H1 (cell line): ENCODE data around the gene GABRD.

ENCODE experiments used
- JUN ChIP-seq: IDR thresholded peaks from 2 replicates; pipeline ENCODE4 v1.6.1; 2011; ENCODE audit warnings: low read depth, mild to moderate bottlenecking, improper control_type of control experiment, low read length
- KDM1A ChIP-seq: fragments of 200-600, 300-600 bp; sonication (generic); IDR thresholded peaks from 2 replicates; pipeline ENCODE4 v1.7.1; 2016; ENCODE audit warnings: mild to moderate bottlenecking, low read length, borderline replicate concordance
- TF ChIP-seq, protein P1 (sequence below), 3 experiments: IDR thresholded peaks; 1 replicate in 2 of 3; 2 replicates in 1 of 3; pipeline versions ENCODE4 v1.5.1 to v1.6.1; 2011; ENCODE audit warnings: low read length in 3 of 3, mild to moderate bottlenecking in 3 of 3, inconsistent platforms in 2 of 3, low read depth in 1 of 3, moderate library complexity in 1 of 3; ENCODE audit not compliant: insufficient read depth in 1 of 3; ENCODE audit errors: control extremely low read depth in 1 of 3

DNA sequence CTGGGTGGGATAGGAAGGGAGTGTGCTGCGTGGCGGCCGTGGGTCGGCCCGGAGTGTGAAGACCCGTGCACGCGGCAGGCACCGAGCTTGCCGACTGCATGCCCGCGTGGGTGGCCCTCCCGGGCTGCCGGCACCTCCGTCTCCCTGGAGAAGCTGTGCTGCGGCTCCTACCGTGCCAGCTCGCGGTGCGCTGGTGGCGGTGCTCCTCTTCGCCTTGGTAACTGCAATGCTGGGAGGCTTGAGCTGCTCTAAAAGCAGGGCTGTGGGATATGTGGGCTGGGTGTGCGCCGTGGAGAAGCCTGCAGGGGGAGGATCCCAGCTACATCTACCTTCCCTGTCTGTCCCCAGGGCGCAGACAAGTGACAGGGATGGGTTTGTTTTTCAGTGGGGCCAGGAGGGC lies 2.4 kb downstream of the GABRD start:
- TF ChIP-seq JUN, result no peak
- TF ChIP-seq KDM1A, result no peak
- TF ChIP-seq, protein P1, sequence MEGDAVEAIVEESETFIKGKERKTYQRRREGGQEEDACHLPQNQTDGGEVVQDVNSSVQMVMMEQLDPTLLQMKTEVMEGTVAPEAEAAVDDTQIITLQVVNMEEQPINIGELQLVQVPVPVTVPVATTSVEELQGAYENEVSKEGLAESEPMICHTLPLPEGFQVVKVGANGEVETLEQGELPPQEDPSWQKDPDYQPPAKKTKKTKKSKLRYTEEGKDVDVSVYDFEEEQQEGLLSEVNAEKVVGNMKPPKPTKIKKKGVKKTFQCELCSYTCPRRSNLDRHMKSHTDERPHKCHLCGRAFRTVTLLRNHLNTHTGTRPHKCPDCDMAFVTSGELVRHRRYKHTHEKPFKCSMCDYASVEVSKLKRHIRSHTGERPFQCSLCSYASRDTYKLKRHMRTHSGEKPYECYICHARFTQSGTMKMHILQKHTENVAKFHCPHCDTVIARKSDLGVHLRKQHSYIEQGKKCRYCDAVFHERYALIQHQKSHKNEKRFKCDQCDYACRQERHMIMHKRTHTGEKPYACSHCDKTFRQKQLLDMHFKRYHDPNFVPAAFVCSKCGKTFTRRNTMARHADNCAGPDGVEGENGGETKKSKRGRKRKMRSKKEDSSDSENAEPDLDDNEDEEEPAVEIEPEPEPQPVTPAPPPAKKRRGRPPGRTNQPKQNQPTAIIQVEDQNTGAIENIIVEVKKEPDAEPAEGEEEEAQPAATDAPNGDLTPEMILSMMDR (IDR thresholded peaks at IDR 0.05; ENCODE audit: control extremely low read depth in 1 of 3, insufficient read depth in 1 of 3, low read depth in 1 of 3, low read length in 3 of 3), result no peak
